NCI-H1105 treated with DMSO at 0.1 percent for 48 hours (cell line): Measurements from ENCODE around the gene DGKQ.
"Not testable (repeated sequence)": the region's sequence is repeated elsewhere in the genome, so short reads cannot be mapped to it uniquely, and the experiment has no call there.

Experiments used
- DNase-seq: peaks from one replicate; lab custom pipeline; 2025; lab: John Stamatoyannopoulos, UW

Gene DGKQ

DNA sequence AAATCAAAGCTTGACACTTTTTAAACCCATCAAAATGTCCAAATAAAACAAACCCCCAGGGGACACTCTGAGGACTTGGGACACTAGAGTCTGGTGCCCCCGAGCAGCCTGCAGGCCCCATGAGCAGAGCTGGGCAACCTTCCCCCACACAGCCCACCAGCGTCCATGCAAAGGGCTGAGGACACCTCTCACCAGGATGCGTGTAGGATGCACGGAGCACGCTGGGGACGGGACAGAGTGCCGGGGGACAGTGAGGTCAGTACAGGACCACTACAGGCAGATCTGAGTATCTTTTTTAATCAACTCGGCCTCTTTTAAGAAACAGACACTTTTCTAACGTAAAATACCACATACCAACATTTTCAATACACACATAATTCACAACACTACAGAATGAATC, 48.2 kb downstream of the DGKQ start:
- DNase-seq: no peak

DNA sequence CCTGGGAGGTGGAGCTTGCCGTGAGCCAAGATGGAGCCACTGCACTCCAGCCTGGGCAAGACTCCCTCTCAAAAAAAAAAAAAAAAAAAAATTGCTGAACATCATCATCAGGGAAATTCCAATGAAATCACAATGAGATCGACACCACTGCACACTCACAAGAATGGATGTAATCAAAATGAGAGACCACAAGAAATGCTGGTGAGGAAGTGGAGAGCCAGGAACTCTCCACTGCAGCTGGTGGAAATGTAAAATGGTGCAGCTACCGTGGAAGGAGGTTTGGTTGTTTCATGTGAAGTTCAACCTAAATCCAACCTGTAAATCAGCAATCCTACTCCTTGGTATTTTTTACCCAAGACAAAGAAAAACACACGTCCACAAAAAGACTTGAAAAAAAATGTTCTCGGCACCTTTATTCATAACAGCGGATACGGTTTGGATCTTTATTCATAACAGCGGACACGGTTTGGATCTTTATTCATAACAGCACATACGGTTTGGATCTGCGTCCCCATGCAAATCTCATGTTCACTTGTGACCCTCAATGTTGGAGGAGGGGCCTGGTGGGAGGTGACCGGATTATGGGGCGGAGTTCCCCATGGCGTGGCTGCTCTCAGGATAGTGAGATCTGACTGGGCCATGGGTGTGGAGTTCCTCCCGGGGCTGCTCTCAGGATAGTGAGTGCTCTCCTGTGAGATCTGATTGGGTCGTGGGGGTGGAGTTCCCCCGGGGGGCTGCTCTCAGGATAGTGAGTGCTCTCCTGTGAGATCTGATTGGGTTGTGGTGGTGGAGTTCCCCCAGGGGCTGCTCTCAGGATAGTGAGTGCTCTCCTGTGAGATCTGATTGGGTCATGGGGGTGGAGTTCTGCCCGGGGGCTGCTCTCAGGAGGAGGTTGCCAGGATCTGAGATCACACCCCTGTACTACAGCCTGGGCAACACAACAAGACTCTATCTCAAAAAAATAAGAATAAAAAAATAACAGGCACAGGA, 49.0 kb downstream of the DGKQ start:
- DNase-seq: no peak

- DNase-seq: no peak
Observed at GRCh38 chr4:921830-922331, 51.5 kb downstream of the DGKQ start.

GRCh38 chr4:919004-919680, 54.2 kb downstream of the DGKQ start:
- not testable (repeated sequence) for DNase-seq

GRCh38 chr4:918591-918990, 54.8 kb downstream of the DGKQ start:
- not testable (repeated sequence) for DNase-seq

DNA sequence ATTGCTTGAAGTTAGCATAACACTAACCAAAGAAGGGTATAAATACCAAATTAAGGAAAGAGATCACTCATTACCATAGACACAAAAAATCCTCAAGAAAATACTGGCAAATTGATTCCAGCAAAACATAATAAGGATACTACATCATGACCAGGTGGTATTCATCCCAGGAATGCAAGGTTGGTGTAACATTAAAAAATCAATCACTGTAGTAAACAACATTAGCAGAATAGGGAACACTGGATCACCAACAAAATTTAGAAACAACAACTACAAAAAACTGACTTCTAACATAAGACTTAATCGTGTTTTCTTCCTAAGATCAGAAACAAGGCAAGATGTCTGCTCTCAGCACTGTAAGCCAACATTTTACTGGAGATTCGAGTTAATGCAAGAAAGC, 55.4 kb downstream of the DGKQ start:
- no peak for DNase-seq

GRCh38 chr4:917466-917865, 55.9 kb downstream of the DGKQ start:
- DNase-seq: no peak

GRCh38 chr4:915595-915994, 57.8 kb downstream of the DGKQ start:
- DNase-seq: no peak

GRCh38 chr4:915041-915474, 58.3 kb downstream of the DGKQ start:
- DNase-seq: no peak

GRCh38 chr4:914531-914930, 58.8 kb downstream of the DGKQ start:
- DNase-seq: no peak

GRCh38 chr4:913280-913618, 60.1 kb downstream of the DGKQ start:
- DNase-seq: no peak

DNA sequence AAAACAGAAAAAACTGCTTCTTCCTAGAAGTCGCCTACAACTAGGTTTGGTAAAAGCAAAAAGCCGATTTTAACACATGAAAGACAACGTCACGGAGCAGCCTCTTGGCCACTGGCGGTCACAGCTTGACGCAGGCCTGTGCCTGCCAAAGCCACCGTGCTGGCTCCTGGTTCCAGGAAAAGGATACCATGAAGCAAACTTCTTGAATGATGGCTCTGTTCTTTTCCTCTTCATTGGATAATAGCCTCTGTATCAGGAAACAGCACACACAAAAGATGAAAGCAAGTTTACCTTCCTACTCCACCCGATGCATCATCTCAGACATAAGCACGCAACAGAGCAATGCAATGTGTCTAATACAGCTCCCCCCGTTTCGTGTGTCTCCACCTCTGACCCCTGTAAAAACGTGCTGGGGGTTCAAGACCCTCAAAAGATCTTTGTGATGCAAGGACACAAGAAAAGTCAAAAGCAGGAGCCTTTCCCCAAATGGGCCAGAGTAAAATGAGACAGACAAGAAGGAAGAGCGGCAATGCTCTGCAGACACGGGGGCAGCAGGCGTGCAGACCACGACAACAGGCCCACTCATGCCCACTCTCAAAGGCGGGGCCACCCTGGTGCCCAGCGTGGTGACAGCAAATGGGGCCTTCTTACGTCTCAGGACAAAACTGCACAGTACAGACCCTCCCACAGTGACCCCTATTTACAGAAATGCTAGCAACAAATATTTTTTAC, 60.7 kb downstream of the DGKQ start:
- DNase-seq: no peak

DNA sequence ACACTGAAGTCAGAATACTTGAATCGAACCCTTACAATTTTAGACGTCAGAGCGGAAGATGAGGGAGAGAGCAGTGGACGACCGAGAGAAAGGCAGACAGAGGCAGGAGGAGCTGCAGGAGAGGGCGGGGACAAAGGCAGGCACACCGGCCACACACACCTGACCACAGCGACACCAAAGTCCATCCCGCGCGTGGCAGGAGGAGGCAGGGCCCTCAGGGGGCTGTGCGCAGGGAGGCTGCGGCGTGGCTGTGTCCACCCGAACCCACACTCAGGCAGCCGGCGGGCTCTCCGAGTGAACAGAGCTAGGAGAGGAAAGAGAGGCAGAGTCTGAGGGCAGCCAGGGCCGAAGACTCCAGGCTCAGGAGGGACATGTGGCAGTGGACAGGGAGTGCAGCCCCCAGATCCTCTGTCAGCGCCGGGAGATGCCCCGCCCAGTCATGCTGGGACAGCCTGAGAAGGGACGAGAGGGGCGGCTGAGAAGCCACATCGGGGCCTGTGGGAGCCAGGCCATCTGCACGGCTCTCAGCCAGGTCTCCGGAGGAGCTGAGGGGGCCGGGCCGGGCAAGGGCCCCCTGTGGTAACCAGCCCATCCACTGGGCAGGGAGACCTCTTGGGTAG, 61.4 kb downstream of the DGKQ start:
- no peak for DNase-seq

- no peak for DNase-seq
Observed at GRCh38 chr4:911221-911751, 62.1 kb downstream of the DGKQ start.

DNA sequence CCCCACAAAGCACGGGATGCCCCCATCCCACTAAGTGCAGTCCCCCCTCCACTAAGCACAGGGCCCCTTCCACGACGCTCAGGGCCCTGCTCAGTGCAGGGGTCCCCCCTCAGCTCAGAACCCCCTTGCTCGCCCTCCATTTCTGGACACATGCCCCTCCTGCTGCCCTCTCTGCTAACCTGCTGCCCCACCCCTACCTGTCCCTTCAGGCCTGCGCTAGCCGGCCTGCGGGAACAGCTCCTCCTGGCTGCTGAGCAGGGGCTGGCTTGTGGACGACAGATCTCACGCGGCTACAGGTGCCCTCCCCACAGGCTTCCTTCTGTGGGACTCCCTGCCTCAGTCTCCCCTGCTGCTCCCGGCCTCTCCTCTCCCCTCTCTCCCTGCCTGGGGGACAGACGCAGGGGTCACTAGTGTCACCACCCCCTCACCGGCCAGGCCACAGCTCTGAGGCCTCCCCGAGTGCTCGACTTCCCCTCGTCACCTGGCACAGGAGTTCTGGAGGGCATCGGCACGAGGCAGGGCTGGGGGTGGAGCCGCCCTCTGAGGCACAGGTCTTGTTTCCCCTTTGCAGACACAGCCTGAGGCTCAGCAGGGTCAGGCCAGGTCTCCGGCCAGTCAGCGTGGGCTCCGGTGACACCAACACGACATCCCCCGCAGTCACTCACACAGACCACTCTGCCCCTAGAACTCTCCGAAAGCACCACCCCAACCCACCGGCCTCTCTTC, 62.8 kb downstream of the DGKQ start:
- DNase-seq: no peak

DNA sequence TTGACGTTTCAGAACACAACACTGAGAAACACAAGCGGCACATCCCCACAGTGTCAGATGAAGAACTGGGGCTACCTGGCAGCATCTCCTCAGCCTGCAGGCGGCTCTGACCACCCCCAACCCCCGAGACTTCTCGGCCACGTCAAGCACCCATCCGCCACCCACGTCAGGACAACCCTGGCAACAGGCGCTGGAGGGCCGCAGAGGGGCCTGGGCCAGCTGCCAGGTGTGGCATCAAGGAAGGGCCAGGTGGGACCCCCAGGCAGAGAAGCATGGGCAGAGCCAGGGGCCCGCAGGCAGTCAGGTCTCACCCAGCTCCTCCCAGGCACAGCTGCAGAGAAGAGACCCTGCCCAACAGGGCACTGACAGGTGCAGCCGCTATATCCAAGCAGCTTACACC, 63.5 kb downstream of the DGKQ start:
- no peak for DNase-seq

- DNase-seq: no peak
Observed at GRCh38 chr4:909131-909571, 64.2 kb downstream of the DGKQ start.
